Endodermal cell (in vitro differentiated cells): Measurements from ENCODE around the gene ZSWIM4. TPM values are rescaled to one million over a fixed set of nuclear protein-coding genes. Genes with fewer than 3 reads are reported as not detected.
A peak's percentile ranks its signal among the peaks of the same experiment; 100 is the strongest.

ENCODE experiments used
- DNase-seq: peaks from one replicate; pipeline ENCODE4 v3.0.0-alpha.2; 2017
- H3K27ac ChIP-seq: 2 replicates; pipeline ENCODE4 v1.5.1; 2013; ENCODE audit warnings: mild to moderate bottlenecking, low read depth, low read length, moderate library complexity
- H3K27me3 ChIP-seq: 2 replicates; pipeline ENCODE4 v1.6.1; 2013; ENCODE audit warnings: mild to moderate bottlenecking, low read length, moderate library complexity; ENCODE audit not compliant: insufficient read depth, control insufficient read depth, poor library complexity, severe bottlenecking
- H3K36me3 ChIP-seq: 2 replicates; pipeline ENCODE4 v1.7.0; 2013; ENCODE audit warnings: mild to moderate bottlenecking, low read length, moderate library complexity; ENCODE audit not compliant: control insufficient read depth, insufficient read depth
- H3K4me1 ChIP-seq: one replicate; pipeline ENCODE4 v1.7.0; 2013; ENCODE audit warnings: low read length; ENCODE audit not compliant: control insufficient read depth, insufficient read depth
- H3K4me3 ChIP-seq: 2 replicates; pipeline ENCODE4 v1.5.1; 2013; ENCODE audit warnings: mild to moderate bottlenecking, low read length, moderate library complexity
- H3K9ac ChIP-seq: 2 replicates; pipeline ENCODE4 v1.6.1; 2013; ENCODE audit warnings: mild to moderate bottlenecking, low read length, moderate library complexity; ENCODE audit not compliant: poor library complexity, severe bottlenecking; ENCODE audit errors: extremely low read depth
- H3K9me3 ChIP-seq: 2 replicates; pipeline ENCODE4 v1.6.1; 2013; ENCODE audit warnings: mild to moderate bottlenecking, low read length, moderate library complexity; ENCODE audit not compliant: control insufficient read depth
- H3K27ac Mint-ChIP-seq: 2 replicates; pipeline ENCODE4 v1.8.0; 2020; ENCODE audit warnings: mixed read lengths
- H3K27me3 Mint-ChIP-seq: 2 replicates; pipeline ENCODE4 v1.8.0; 2021; ENCODE audit warnings: mild to moderate bottlenecking, mixed read lengths; ENCODE audit not compliant: insufficient read depth
- H3K36me3 Mint-ChIP-seq: 2 replicates; pipeline ENCODE4 v1.8.0; 2020; ENCODE audit warnings: low read depth, mixed read lengths
- H3K4me1 Mint-ChIP-seq: 2 replicates; pipeline ENCODE4 v1.8.0; 2020; ENCODE audit warnings: mixed read lengths
- H3K4me3 Mint-ChIP-seq: 2 replicates; pipeline ENCODE4 v1.8.0; 2020; ENCODE audit warnings: mild to moderate bottlenecking, moderate library complexity, mixed read lengths
- H3K9me3 Mint-ChIP-seq: 2 replicates; pipeline ENCODE4 v1.8.0; 2020; ENCODE audit warnings: mild to moderate bottlenecking, mixed read lengths
- CTCF ChIP-seq: fragments of 200-600 bp; sonication (generic); conservative IDR thresholded peaks from 2 replicates; pipeline ENCODE4 v1.5.0; 2021; ENCODE audit warnings: antibody characterized with exemption, mild to moderate bottlenecking
- WGBS, 2 experiments: methylation state at CpG; one replicate each; pipeline versions ENCODE4 v1.1.5 to v1.1.7; 2013; ENCODE audit warnings: missing lambda C conversion rate in 2 of 2, mixed read lengths in 1 of 2; ENCODE audit not compliant: insufficient coverage in 1 of 2, insufficient read length in 1 of 2; 5-methylcytosine and 5-hydroxymethylcytosine counted together
- total RNA-seq, 2 donors: library from RNA; stranded (reverse); fragmentation: NEBNext Ultra II Directional in 1 of 2; extraction: Animal tissue kit (Norgen Biotek cat#: 25700) in 1 of 2; gene quantifications; 2 replicates in 1 of 2; 3 replicates in 1 of 2; pipeline ENCODE4 v1.2.1, GENCODE V29; 2021

The ZSWIM4 gene
- total RNA-seq, 2 donors from 2014 or later: 30.0 to 41.9 TPM

DNA sequence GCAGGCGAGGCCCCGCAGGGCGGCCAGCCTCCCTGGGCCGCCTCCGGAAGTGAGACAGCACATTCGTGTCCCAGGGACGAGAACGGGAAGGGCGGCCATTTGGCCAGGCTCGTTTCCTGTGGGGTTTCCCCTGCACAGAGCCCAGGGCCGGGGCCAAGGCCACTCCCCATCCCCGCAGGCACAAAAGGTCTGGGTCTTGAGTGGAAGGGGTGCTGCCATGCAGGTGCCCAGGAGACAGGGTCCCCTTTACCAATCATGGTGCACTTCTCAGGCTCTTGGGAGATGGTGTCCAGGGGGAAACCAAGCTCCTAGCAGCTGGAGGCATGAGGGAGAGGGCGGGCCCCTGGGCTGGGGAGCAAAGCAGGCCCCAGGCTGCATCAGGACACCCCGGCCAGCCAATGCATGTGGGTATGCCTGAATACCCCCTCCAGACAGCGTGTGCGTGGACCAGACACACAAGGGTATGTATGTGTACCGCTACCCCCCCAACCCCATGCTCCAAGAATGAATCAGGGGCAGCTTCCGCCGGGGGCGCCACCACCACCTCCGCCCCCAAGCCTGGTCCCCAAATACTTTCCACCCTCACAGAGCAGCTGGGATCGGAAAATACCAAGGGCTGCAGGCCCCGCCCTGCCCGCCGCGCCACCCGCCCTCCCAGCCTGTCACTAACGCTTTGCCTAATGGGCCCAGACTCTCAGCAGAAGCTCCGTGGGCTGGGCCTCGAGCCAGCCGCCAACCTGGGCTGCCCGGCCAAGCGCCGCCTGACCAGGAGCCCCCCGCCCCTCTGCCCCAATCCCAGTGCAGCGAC is 44.1 kb downstream of the ZSWIM4 start:
- no peak overlapping the region for H3K4me3 ChIP-seq
- H3K27ac ChIP-seq: peak overlapping the region; percentile 38

GRCh38 chr19:13839938-13840304 is 44.7 kb downstream of the ZSWIM4 start:
- 95 to 100% methylated on average over 4 to 6 of the region's 6 CpGs for WGBS, 2 experiments
- H3K4me3 ChIP-seq: no peak overlapping the region
- peak overlapping the region; percentile 26 for H3K27ac Mint-ChIP-seq

More for the DNA sequence above, 44.1 kb downstream of the ZSWIM4 start:
- peak; percentile 88 for DNase-seq
- no peak overlapping the region for H3K27ac Mint-ChIP-seq
- Histone ChIP-seq H3K27me3 (no peaks in the 10 kb centered on the region), H3K9me3 (no peaks in the 10 kb centered on the region), H3K36me3 (no peaks in the 10 kb centered on the region), H3K9ac (no peak overlapping the region), H3K4me1 (peaks cover 12% of the 10 kb centered on the region)
- no peak overlapping the region for H3K4me3 Mint-ChIP-seq
- peaks cover 2% of the 10 kb centered on the region for H3K36me3 Mint-ChIP-seq
- no peaks in the 10 kb centered on the region for H3K9me3 Mint-ChIP-seq
- H3K27me3 Mint-ChIP-seq: no peaks in the 10 kb centered on the region
- WGBS, 2 experiments: 93 to 95% methylated on average over 14 to 36 of the region's 36 CpGs
- TF ChIP-seq CTCF: no peak
- H3K4me1 Mint-ChIP-seq: peaks cover 6% of the 10 kb centered on the region

DNA sequence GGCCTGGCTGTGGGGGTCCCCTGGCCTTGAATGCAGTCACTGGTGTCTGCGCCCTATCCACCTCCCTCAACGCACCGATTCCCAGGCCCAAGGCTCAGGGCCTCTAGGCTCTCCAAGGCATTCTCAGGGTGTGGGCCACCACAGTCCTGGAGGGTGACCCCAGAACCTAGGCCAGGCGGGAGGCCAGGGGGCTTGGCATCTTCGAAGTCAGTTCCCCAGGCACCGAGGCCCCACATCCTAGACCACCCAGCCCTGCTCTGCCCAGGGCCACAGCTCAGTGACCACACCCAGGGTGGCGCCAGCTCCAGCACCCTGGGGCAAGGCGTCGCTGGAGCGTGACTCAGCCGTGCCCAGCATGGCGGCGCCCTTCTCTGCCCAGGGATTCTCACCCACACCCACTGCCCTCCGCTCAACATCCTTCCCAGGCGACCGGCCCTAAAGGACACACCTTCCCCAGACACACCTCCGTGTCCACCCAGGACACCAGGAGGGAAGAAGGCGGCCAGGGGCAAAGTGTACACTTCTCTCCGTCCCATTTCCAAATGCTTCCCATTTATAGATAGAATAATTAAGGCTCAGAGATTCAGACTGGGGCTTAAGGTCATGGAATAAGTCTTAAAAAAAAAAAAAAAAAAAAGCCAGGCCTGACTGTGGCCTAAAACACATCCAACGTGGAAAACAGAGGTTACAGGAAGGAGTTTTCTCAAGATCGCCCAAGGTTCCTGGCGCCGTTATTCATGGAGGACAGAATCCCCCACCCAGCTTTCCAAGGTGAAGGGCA is 45.3 kb downstream of the ZSWIM4 start:
- H3K27ac Mint-ChIP-seq: peak overlapping the region; percentile 26
- no peak overlapping the region for H3K4me3 ChIP-seq

More at GRCh38 chr19:13839938-13840304, 44.7 kb downstream of the ZSWIM4 start:
- peaks cover 2% of the 10 kb centered on the region for H3K36me3 Mint-ChIP-seq
- Histone ChIP-seq H3K9ac (no peak overlapping the region), H3K4me1 (peaks cover 12% of the 10 kb centered on the region), H3K27ac (no peak overlapping the region), H3K9me3 (no peaks in the 10 kb centered on the region), H3K27me3 (no peaks in the 10 kb centered on the region), H3K36me3 (no peaks in the 10 kb centered on the region)
- no peak overlapping the region for H3K4me3 Mint-ChIP-seq
- no peaks in the 10 kb centered on the region for H3K9me3 Mint-ChIP-seq
- H3K4me1 Mint-ChIP-seq: peaks cover 6% of the 10 kb centered on the region
- TF ChIP-seq CTCF: no peak
- H3K27me3 Mint-ChIP-seq: no peaks in the 10 kb centered on the region
- DNase-seq: no peak

More for the DNA sequence above, 45.3 kb downstream of the ZSWIM4 start:
- peaks cover 12% of the 10 kb centered on the region for H3K4me1 ChIP-seq
- no peak for TF ChIP-seq CTCF
- H3K9me3 Mint-ChIP-seq: no peaks in the 10 kb centered on the region
- H3K27me3 ChIP-seq: no peaks in the 10 kb centered on the region
- H3K36me3 Mint-ChIP-seq: peaks cover 2% of the 10 kb centered on the region
- DNase-seq: peak; percentile 51
- no peaks in the 10 kb centered on the region for H3K27me3 Mint-ChIP-seq
- no peaks in the 10 kb centered on the region for H3K9me3 ChIP-seq
- WGBS, 2 experiments: 94% methylated on average over 9 to 21 of the region's 23 CpGs
- no peak overlapping the region for H3K27ac ChIP-seq
- peaks cover 6% of the 10 kb centered on the region for H3K4me1 Mint-ChIP-seq
- H3K4me3 Mint-ChIP-seq: peak overlapping the region; percentile 76
- H3K9ac ChIP-seq: no peak overlapping the region
- H3K36me3 ChIP-seq: no peaks in the 10 kb centered on the region
